H1 (cell line): ENCODE results near the gene RNPEPL1. TPM values are rescaled to one million over a fixed set of nuclear protein-coding genes. Genes with fewer than 3 reads are reported as not detected.

Source experiments
- CTCF ChIA-PET: fragments of 300-600 bp; sonication (Branson Sonifier 250); formaldehyde crosslinking; loops from one replicate; lab custom pipeline; 2021; ENCODE audit not compliant: partially characterized antibody; lab: Charles Lee
- POLR2A ChIA-PET: fragments of 300-600 bp; sonication (Branson Sonifier 250); formaldehyde crosslinking; loops from one replicate; lab custom pipeline; 2021; ENCODE audit warnings: inconsistent platforms; ENCODE audit not compliant: partially characterized antibody; lab: Charles Lee
- DNase-seq, 2 experiments: peaks; one replicate each; pipeline versions ENCODE4 v3.0.0 to v3.0.0-alpha.2; 2010 to 2022; ENCODE audit warnings: low spot score in 2 of 2, low read depth in 1 of 2, mixed read lengths in 1 of 2
- FAIRE-seq: peaks from 2 replicates; lab custom pipeline; 2011; peaks lifted over from hg19 to GRCh38; lab: Jason Lieb, UNC
- H2AFZ ChIP-seq: 2 replicates; pipeline ENCODE4 v1.8.1; 2012; ENCODE audit warnings: low read length, inconsistent platforms
- H2AK5ac ChIP-seq: 2 replicates; pipeline ENCODE4 v1.6.1; 2013; ENCODE audit warnings: low read depth, low read length
- H2BK120ac ChIP-seq: replicated peaks from 2 replicates; pipeline ENCODE3; 2013; ENCODE audit warnings: low read depth, low read length, inconsistent platforms
- H2BK12ac ChIP-seq: 2 replicates; pipeline ENCODE4 v1.6.1; 2013; ENCODE audit warnings: low read depth, low read length
- H2BK15ac ChIP-seq: 2 replicates; pipeline ENCODE4 v1.6.1; 2013; ENCODE audit warnings: low read length
- H2BK20ac ChIP-seq: 2 replicates; pipeline ENCODE4 v1.6.1; 2013; ENCODE audit warnings: low read length
- H2BK5ac ChIP-seq: 2 replicates; pipeline ENCODE4 v1.6.1; 2013; ENCODE audit warnings: low read depth, low read length
- H3K14ac ChIP-seq: 2 replicates; pipeline ENCODE4 v1.6.1; 2013; ENCODE audit warnings: inconsistent platforms; ENCODE audit not compliant: insufficient read length
- H3K18ac ChIP-seq: 2 replicates; pipeline ENCODE4 v1.6.1; 2013; ENCODE audit warnings: low read length; ENCODE audit errors: extremely low read depth
- H3K23ac ChIP-seq: 2 replicates; pipeline ENCODE4 v1.6.1; 2013; ENCODE audit warnings: inconsistent platforms; ENCODE audit not compliant: insufficient read length
- H3K23me2 ChIP-seq: 2 replicates; pipeline ENCODE4 v1.6.1; 2013; ENCODE audit warnings: low read depth, low read length
- H3K27ac ChIP-seq: 2 replicates; pipeline ENCODE4 v1.6.1; 2011; ENCODE audit warnings: low read depth, low read length, inconsistent platforms
- H3K27me3 ChIP-seq, 4 experiments: replicated peaks in 1 of 4; 1 replicate in 1 of 4; 2 replicates in 3 of 4; pipeline versions ENCODE4 v1.6.1 to v1.8.1; 2011 to 2013; ENCODE audit warnings: low read length in 3 of 4, mild to moderate bottlenecking in 3 of 4, inconsistent platforms in 2 of 4, mixed read lengths in 2 of 4, moderate library complexity in 1 of 4; ENCODE audit not compliant: control insufficient read depth in 3 of 4, insufficient read depth in 3 of 4; ENCODE audit errors: extremely low read depth in 1 of 4
- H3K36me3 ChIP-seq, 4 experiments: 2 replicates each; pipeline versions ENCODE4 v1.6.1 to v1.8.1; 2011 to 2013; ENCODE audit warnings: mild to moderate bottlenecking in 4 of 4, low read length in 3 of 4, moderate library complexity in 2 of 4, control low read depth in 1 of 4, inconsistent platforms in 1 of 4; ENCODE audit not compliant: insufficient read depth in 4 of 4, control insufficient read depth in 2 of 4
- H3K4ac ChIP-seq: replicated peaks from 2 replicates; pipeline ENCODE3; 2013; ENCODE audit warnings: low read length, low read depth, mixed read lengths, inconsistent platforms; ENCODE audit not compliant: insufficient read length
- H3K4me1 ChIP-seq, 4 experiments: replicated peaks in 1 of 4; 1 replicate in 1 of 4; 2 replicates in 3 of 4; pipeline versions ENCODE4 v1.6.1 to v1.8.1; 2011 to 2013; ENCODE audit warnings: low read length in 3 of 4, inconsistent platforms in 2 of 4, mixed read lengths in 1 of 4; ENCODE audit not compliant: insufficient read depth in 4 of 4, control insufficient read depth in 3 of 4
- H3K4me2 ChIP-seq, 2 experiments: 2 replicates each; pipeline versions ENCODE4 v1.6.1 to v1.8.1; 2011 to 2013; ENCODE audit warnings: low read depth in 2 of 2, low read length in 2 of 2, control low read depth in 1 of 2, inconsistent platforms in 1 of 2, mild to moderate bottlenecking in 1 of 2; ENCODE audit not compliant: insufficient read depth in 1 of 2
- H3K4me3 ChIP-seq, 4 experiments: fragments of 200-600, 300-600 bp in 1 of 4; sonication (generic), shearing (Covaris generic), sonication (Bioruptor Twin) in 1 of 4; 2 replicates each; pipeline versions ENCODE4 v1.5.1 to v1.8.1; 2011 to 2016; ENCODE audit warnings: low read length in 4 of 4, low read depth in 3 of 4, control low read depth in 2 of 4, inconsistent platforms in 2 of 4, mild to moderate bottlenecking in 2 of 4, mixed read lengths in 1 of 4, moderate library complexity in 1 of 4; ENCODE audit not compliant: insufficient read depth in 2 of 4; ENCODE audit errors: extremely low read depth in 1 of 4
- H3K56ac ChIP-seq: replicated peaks from 2 replicates; pipeline ENCODE3; 2013; ENCODE audit warnings: low read depth, mild to moderate bottlenecking, mixed read lengths, low read length, inconsistent platforms; ENCODE audit not compliant: insufficient read length
- H3K79me1 ChIP-seq: 2 replicates; pipeline ENCODE4 v1.6.1; 2013; ENCODE audit warnings: low read depth, low read length, control low read depth
- H3K79me2 ChIP-seq, 2 experiments: 2 replicates each; pipeline versions ENCODE4 v1.6.1 to v1.8.1; 2012 to 2013; ENCODE audit warnings: low read length in 2 of 2, mild to moderate bottlenecking in 2 of 2, inconsistent platforms in 1 of 2; ENCODE audit not compliant: insufficient read depth in 2 of 2, control insufficient read depth in 1 of 2
- H3K9ac ChIP-seq, 4 experiments: replicated peaks in 1 of 4; 1 replicate in 1 of 4; 2 replicates in 3 of 4; pipeline versions ENCODE4 v1.6.1 to v1.8.1; 2011 to 2013; ENCODE audit warnings: low read depth in 3 of 4, low read length in 3 of 4, control low read depth in 2 of 4, mild to moderate bottlenecking in 2 of 4, moderate library complexity in 2 of 4, inconsistent platforms in 1 of 4; ENCODE audit errors: extremely low read depth in 1 of 4
- H3K9me3 ChIP-seq, 2 experiments: 2 replicates each; pipeline versions ENCODE4 v1.6.1 to v1.8.1; 2012 to 2013; ENCODE audit warnings: mild to moderate bottlenecking in 2 of 2, moderate library complexity in 2 of 2, control low read depth in 1 of 2, inconsistent platforms in 1 of 2, low read depth in 1 of 2, low read length in 1 of 2, mixed read lengths in 1 of 2; ENCODE audit not compliant: insufficient read depth in 2 of 2
- H4K20me1 ChIP-seq, 2 experiments: replicated peaks in 1 of 2; 2 replicates each; pipeline versions ENCODE3 to v1.8.1; 2011 to 2013; ENCODE audit warnings: inconsistent platforms in 2 of 2, low read length in 2 of 2, mild to moderate bottlenecking in 1 of 2; ENCODE audit not compliant: insufficient read depth in 2 of 2, control insufficient read depth in 1 of 2
- H4K5ac ChIP-seq: 2 replicates; pipeline ENCODE4 v1.6.1; 2013; ENCODE audit warnings: low read length, low read depth, mixed read lengths, inconsistent platforms; ENCODE audit not compliant: insufficient read length
- H4K8ac ChIP-seq: 2 replicates; pipeline ENCODE4 v1.8.0; 2013; ENCODE audit warnings: mild to moderate bottlenecking, moderate library complexity, low read length, inconsistent platforms; ENCODE audit not compliant: insufficient read depth; ENCODE audit errors: extremely low read depth
- H4K91ac ChIP-seq: replicated peaks from 2 replicates; pipeline ENCODE3; 2013; ENCODE audit warnings: low read length, mixed read lengths, inconsistent platforms; ENCODE audit not compliant: insufficient read length
- CTBP2 ChIP-seq: IDR thresholded peaks from 2 replicates; pipeline ENCODE4 v1.7.0; 2011; ENCODE audit warnings: borderline replicate concordance, mild to moderate bottlenecking, moderate library complexity, mixed read lengths, low read length; ENCODE audit not compliant: insufficient read depth, insufficient read length
- EP300 ChIP-seq, 2 experiments: IDR thresholded peaks; 1 replicate in 1 of 2; 2 replicates in 1 of 2; pipeline ENCODE4 v1.6.1; 2011 to 2012; ENCODE audit warnings: low read depth in 2 of 2, low read length in 2 of 2, mild to moderate bottlenecking in 2 of 2, borderline replicate concordance in 1 of 2, inconsistent platforms in 1 of 2, moderate library complexity in 1 of 2
- EZH2 ChIP-seq: fragments of 200-600 bp; sonication (generic); IDR thresholded peaks from 2 replicates; pipeline ENCODE4 v1.7.1; 2012; ENCODE audit warnings: low read depth, mild to moderate bottlenecking, moderate library complexity, low read length, inconsistent platforms; ENCODE audit not compliant: severe bottlenecking
- NRF1 ChIP-seq: IDR thresholded peaks from 2 replicates; pipeline ENCODE4 v1.6.1; 2011; ENCODE audit warnings: mild to moderate bottlenecking, low read depth, low read length, improper control_type of control experiment
- POLR2AphosphoS5 ChIP-seq: IDR thresholded peaks from 2 replicates; pipeline ENCODE4 v1.6.1; 2011; ENCODE audit warnings: low read depth, low read length
- RXRA ChIP-seq: IDR thresholded peaks from 2 replicates; pipeline ENCODE4 v1.6.1; 2011; ENCODE audit warnings: low read depth, mild to moderate bottlenecking, low read length, moderate library complexity; ENCODE audit not compliant: insufficient read depth
- SP1 ChIP-seq: IDR thresholded peaks from 2 replicates; pipeline ENCODE4 v1.6.1; 2011; ENCODE audit warnings: low read depth, low read length
- TAF7 ChIP-seq: optimal IDR thresholded peaks from 2 replicates; pipeline ENCODE3; 2011; ENCODE audit warnings: low read depth, mild to moderate bottlenecking, inconsistent platforms, low read length, moderate library complexity, borderline replicate concordance
- TBP ChIP-seq: IDR thresholded peaks from 2 replicates; pipeline ENCODE4 v1.6.1; 2011; ENCODE audit warnings: low read depth, low read length, improper control_type of control experiment
- TCF12 ChIP-seq: IDR thresholded peaks from 2 replicates; pipeline ENCODE4 v1.6.1; 2011; ENCODE audit warnings: low read depth, mild to moderate bottlenecking, low read length
- WGBS, 2 experiments: shearing (Covaris generic) in 1 of 2; methylation state at CpG; one replicate each; pipeline versions ENCODE4 v1.1.6 to v1.1.7; 2013 to 2015; ENCODE audit warnings: low lambda C conversion rate in 2 of 2, mixed read lengths in 2 of 2, inconsistent platforms in 1 of 2, low coverage in 1 of 2, missing lambda C conversion rate in 1 of 2; ENCODE audit not compliant: insufficient replicate concordance in 2 of 2, insufficient coverage in 1 of 2, insufficient read length in 1 of 2; ENCODE audit errors: extremely low coverage in 1 of 2, missing lambda C conversion rate in 1 of 2; 5-methylcytosine and 5-hydroxymethylcytosine counted together
- polyA plus RNA-seq, 7 experiments: library from polyadenylated mRNA; depleted of rRNA in 3 of 7; stranded (reverse) in 5 of 7; unstranded in 2 of 7; fragments of >200 nt in 5 of 7; fragments of 200-250 nt in 2 of 7; gene quantifications; 1 replicate in 5 of 7; 2 replicates in 1 of 7; 4 replicates in 1 of 7; pipeline versions ENCODE4 v1.2.1 to v1.2.3, GENCODE V29; 2011 to 2013; ENCODE audit warnings: missing spikeins in 2 of 7, mixed read lengths in 2 of 7
- total RNA-seq: library from RNA; stranded (reverse); fragmentation: NEBNext Ultra II Directional; extraction: Animal tissue kit (Norgen Biotek cat#: 25700); gene quantifications from 2 replicates; pipeline ENCODE4 v1.2.1, GENCODE V29; 2021
- TF ChIP-seq, protein P1 (sequence below): IDR thresholded peaks from 2 replicates; pipeline ENCODE4 v1.6.1; 2011; ENCODE audit warnings: low read depth, mild to moderate bottlenecking, low read length; ENCODE audit not compliant: insufficient read depth

RNPEPL1 gene
- total and polyA plus RNA-seq, 2 of the 8 experiments (the other 6 are each of a cell fraction or from before 2014, with no cell fraction given) = 9.0 to 11.3 TPM

DNA sequence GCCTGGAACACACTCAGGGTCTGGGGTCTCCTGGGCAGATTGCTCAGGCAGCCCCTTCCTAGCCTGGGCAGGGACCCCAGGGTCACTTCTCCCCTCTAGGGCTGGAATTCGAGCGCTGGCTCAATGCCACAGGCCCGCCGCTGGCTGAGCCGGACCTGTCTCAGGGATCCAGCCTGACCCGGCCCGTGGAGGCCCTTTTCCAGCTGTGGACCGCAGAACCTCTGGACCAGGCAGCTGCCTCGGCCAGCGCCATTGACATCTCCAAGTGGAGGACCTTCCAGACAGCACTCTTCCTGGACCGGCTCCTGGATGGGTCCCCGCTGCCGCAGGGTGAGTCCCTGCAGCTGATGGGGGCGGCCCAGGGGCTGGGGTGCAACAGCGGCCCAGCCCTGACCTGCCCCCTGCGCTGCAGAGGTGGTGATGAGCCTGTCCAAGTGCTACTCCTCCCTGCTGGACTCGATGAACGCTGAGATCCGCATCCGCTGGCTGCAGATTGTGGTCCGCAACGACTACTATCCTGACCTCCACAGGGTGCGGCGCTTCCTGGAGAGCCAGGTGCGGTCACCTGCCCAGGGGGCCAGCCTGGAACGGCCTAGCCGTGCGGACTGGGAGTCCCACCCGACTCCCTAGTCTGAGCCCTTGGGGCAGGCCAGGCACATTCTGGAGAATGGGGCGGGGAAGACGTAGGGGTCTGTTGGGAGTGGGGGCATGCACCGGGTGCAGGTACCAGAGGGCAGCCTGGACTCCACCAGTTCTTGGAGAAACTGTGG lies 8.3 kb downstream of the RNPEPL1 start:
- Histone ChIP-seq H3K79me1 (peaks cover 4% of the 10 kb centered on the region), H2BK12ac (no peak overlapping the region), H3K56ac (no peak overlapping the region), H2BK20ac (no peak overlapping the region), H3K4me2 (no peak overlapping the region), H3K4me3 (no peak overlapping the region), H3K9me3 (no peaks in the 10 kb centered on the region), H2BK120ac (no peak overlapping the region), H2BK5ac (no peak overlapping the region), H2AK5ac (no peak overlapping the region), H3K79me2 (no peaks in the 10 kb centered on the region), H4K8ac (peak overlapping the region; percentile 25; the same call in 1 of the 2 replicates), H3K4me1 (peaks cover 0 to 9% (median 0%) of the 10 kb centered on the region in 4 experiments; a peak in 2 of 7 replicates), H3K4ac (no peak overlapping the region), H3K14ac (no peak overlapping the region), H3K27me3 (no peaks in the 10 kb centered on the region), H2AFZ (no peak overlapping the region), H3K18ac (no peak overlapping the region), H4K91ac (no peak overlapping the region), H4K5ac (no peak overlapping the region), H3K27ac (no peak overlapping the region), H3K9ac (no peak overlapping the region), H4K20me1 (peaks cover 8 to 21% of the 10 kb centered on the region in 2 experiments), H3K23ac (no peak overlapping the region), H2BK15ac (no peak overlapping the region), H3K36me3 (no peaks in the 10 kb centered on the region), H3K23me2 (no peaks in the 10 kb centered on the region)
- no peak for FAIRE-seq
- DNase-seq = no peak
- POLR2A ChIA-PET = interaction anchor here (0.7 to 1.2 kb wide), 2 partner anchors 8 to 10 kb away, joined by 3 read pairs; partner anchors contain the start of genes CAPN10 and RNPEPL1
- CTCF ChIA-PET = interaction anchor here (0.9 to 2.0 kb wide), 4 partner anchors 11 to 28 kb away, joined by 3 to 8 read pairs (median 3); no protein-coding TSS in a partner anchor
- 90% methylated on average over 32 of the region's 32 CpGs; no CpG with 5 or more reads in 1 of the 2 experiments for WGBS, 2 experiments
- no peak for TF ChIP-seq CTBP2
- TF ChIP-seq TCF12 = no peak
- TF ChIP-seq, protein P1, sequence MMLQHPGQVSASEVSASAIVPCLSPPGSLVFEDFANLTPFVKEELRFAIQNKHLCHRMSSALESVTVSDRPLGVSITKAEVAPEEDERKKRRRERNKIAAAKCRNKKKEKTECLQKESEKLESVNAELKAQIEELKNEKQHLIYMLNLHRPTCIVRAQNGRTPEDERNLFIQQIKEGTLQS = no peak
- no peak for TF ChIP-seq RXRA
- no peak for TF ChIP-seq NRF1
- no peak for TF ChIP-seq EP300 (IDR thresholded peaks at IDR 0.05; ENCODE audit: borderline replicate concordance in 1 of 2, low read depth in 2 of 2, low read length in 2 of 2)
- TF ChIP-seq EZH2 = no peak
- no peak for TF ChIP-seq TAF7
- TF ChIP-seq POLR2AphosphoS5 = no peak
- TF ChIP-seq TBP = no peak
- no peak for TF ChIP-seq SP1
